Measurements from ENCODE around the gene ERP27.

GRCh38 chr12:14981049-14981448 is 42.7 kb upstream of the ERP27 start:
- TF ChIP-seq POLR2A (IDR thresholded peaks at IDR 0.05): no peak
- TF ChIP-seq, protein P1, sequence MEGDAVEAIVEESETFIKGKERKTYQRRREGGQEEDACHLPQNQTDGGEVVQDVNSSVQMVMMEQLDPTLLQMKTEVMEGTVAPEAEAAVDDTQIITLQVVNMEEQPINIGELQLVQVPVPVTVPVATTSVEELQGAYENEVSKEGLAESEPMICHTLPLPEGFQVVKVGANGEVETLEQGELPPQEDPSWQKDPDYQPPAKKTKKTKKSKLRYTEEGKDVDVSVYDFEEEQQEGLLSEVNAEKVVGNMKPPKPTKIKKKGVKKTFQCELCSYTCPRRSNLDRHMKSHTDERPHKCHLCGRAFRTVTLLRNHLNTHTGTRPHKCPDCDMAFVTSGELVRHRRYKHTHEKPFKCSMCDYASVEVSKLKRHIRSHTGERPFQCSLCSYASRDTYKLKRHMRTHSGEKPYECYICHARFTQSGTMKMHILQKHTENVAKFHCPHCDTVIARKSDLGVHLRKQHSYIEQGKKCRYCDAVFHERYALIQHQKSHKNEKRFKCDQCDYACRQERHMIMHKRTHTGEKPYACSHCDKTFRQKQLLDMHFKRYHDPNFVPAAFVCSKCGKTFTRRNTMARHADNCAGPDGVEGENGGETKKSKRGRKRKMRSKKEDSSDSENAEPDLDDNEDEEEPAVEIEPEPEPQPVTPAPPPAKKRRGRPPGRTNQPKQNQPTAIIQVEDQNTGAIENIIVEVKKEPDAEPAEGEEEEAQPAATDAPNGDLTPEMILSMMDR (IDR thresholded peaks at IDR 0.05): no peak

All from adrenal gland (tissue), 5 donors.